ENCODE data around the gene NDUFV2. TPM values are rescaled to one million over a fixed set of nuclear protein-coding genes. Genes with fewer than 3 reads are reported as not detected.

NDUFV2 gene
- total and polyA plus RNA-seq, 2 of the 8 experiments (the other 6 are each of a cell fraction or from before 2014, with no cell fraction given): 90.8 to 191 TPM

DNA sequence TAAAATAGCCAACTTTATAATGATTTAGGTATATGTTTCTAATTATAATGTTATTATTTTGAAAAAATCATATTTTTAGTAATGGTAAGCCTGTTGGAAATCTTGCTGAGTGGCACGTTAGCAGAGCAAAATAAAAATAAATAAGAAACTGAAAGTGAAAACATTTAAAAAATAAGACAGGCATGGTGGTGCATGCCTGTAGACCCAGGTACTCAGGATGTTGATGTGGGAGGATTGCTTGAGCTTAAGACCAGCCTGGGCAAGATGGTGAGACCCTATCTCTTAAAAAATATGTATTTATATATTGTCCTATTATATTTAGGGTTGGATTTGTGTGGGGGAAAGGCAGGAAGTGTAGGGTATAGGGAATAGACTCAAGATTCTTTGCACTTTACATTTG, 18.3 kb downstream of the NDUFV2 start:
- 96% methylated on average over 1 of the region's 1 CpG; no CpG with 5 or more reads in 1 of the 2 experiments for WGBS, 2 experiments (ENCODE audit: extremely low coverage in 1 of 2, insufficient coverage in 1 of 2, insufficient read length in 1 of 2, insufficient replicate concordance in 2 of 2, low coverage in 1 of 2, low lambda C conversion rate in 2 of 2, missing lambda C conversion rate in 1 of 2)
- Histone ChIP-seq H4K20me1 (replicated peaks in 1 of 2; ENCODE audit: control insufficient read depth in 1 of 2, insufficient read depth in 2 of 2, low read length in 2 of 2) (peaks cover 0 to 2% of the 10 kb centered on the region in 2 experiments), H3K4me3 (ENCODE audit: extremely low read depth in 1 of 4, insufficient read depth in 2 of 4, low read depth in 3 of 4, low read length in 4 of 4) (no peak overlapping the region), H3K23ac (ENCODE audit: insufficient read length) (no peak overlapping the region), H3K79me2 (ENCODE audit: control insufficient read depth in 1 of 2, insufficient read depth in 2 of 2, low read length in 2 of 2) (peaks cover 0 to 53% of the 10 kb centered on the region in 2 experiments; a peak in 3 of 4 replicates), H4K5ac (ENCODE audit: insufficient read length, low read depth, low read length) (no peak overlapping the region), H2BK15ac (ENCODE audit: low read length) (no peak overlapping the region), H3K4ac (replicated peaks; ENCODE audit: insufficient read length, low read depth, low read length) (no peak overlapping the region), H3K18ac (ENCODE audit: extremely low read depth, low read length) (no peak overlapping the region), H2AK5ac (ENCODE audit: low read depth, low read length) (no peak overlapping the region), H3K9me3 (ENCODE audit: insufficient read depth in 2 of 2, low read depth in 1 of 2, low read length in 1 of 2) (no peaks in the 10 kb centered on the region), H2BK12ac (ENCODE audit: low read depth, low read length) (no peak overlapping the region), H3K4me2 (ENCODE audit: insufficient read depth in 1 of 2, low read depth in 2 of 2, low read length in 2 of 2) (no peak overlapping the region), H3K9ac (replicated peaks in 1 of 4; ENCODE audit: extremely low read depth in 1 of 4, low read depth in 3 of 4, low read length in 3 of 4) (no peak overlapping the region), H3K14ac (ENCODE audit: insufficient read length) (no peak overlapping the region), H2BK120ac (replicated peaks; ENCODE audit: low read depth, low read length) (no peak overlapping the region), H3K36me3 (ENCODE audit: control insufficient read depth in 2 of 4, insufficient read depth in 4 of 4, low read length in 3 of 4) (peaks cover 0 to 82% (median 35%) of the 10 kb centered on the region in 4 experiments; a peak in 7 of 8 replicates), H3K27ac (ENCODE audit: low read depth, low read length) (no peak overlapping the region), H3K79me1 (ENCODE audit: low read depth, low read length) (no peaks in the 10 kb centered on the region; the same call in 1 of the 2 replicates), H2BK20ac (ENCODE audit: low read length) (no peak overlapping the region), H3K23me2 (ENCODE audit: low read depth, low read length) (no peaks in the 10 kb centered on the region), H3K4me1 (replicated peaks in 1 of 4; ENCODE audit: control insufficient read depth in 3 of 4, insufficient read depth in 4 of 4, low read length in 3 of 4) (no peaks in the 10 kb centered on the region; a peak in 1 of 7 replicates), H2AFZ (ENCODE audit: low read length) (no peak overlapping the region), H4K8ac (ENCODE audit: extremely low read depth, insufficient read depth, low read length) (no peak overlapping the region), H3K27me3 (replicated peaks in 1 of 4; ENCODE audit: control insufficient read depth in 3 of 4, extremely low read depth in 1 of 4, insufficient read depth in 3 of 4, low read length in 3 of 4) (no peaks in the 10 kb centered on the region), H3K56ac (replicated peaks; ENCODE audit: insufficient read length, low read depth, low read length) (no peak overlapping the region), H2BK5ac (ENCODE audit: low read depth, low read length) (no peak overlapping the region), H4K91ac (replicated peaks; ENCODE audit: insufficient read length, low read length) (no peak overlapping the region)
- FAIRE-seq (no peak), DNase-seq (ENCODE audit: low read depth in 1 of 2, low spot score in 2 of 2) (no peak)
- TF ChIP-seq SIRT6 (IDR thresholded peaks at IDR 0.05; ENCODE audit: low read length) (no peak), MAFK (IDR thresholded peaks at IDR 0.05; ENCODE audit: low read depth, low read length) (no peak), TEAD4 (IDR thresholded peaks at IDR 0.05; ENCODE audit: low read depth, low read length) (no peak), RBBP5 (IDR thresholded peaks at IDR 0.05; ENCODE audit: borderline replicate concordance, low read depth, low read length) (no peak), SIN3A (conservative IDR thresholded peaks at IDR 0.05 in 1 of 2, IDR thresholded peaks at IDR 0.05 in 1 of 2; ENCODE audit: low read depth in 1 of 2, low read length in 2 of 2) (no peak), CEBPB (IDR thresholded peaks at IDR 0.05; ENCODE audit: low read depth, low read length) (no peak), HDAC6 (IDR thresholded peaks at IDR 0.05; ENCODE audit: low read depth, low read length) (no peak), CHD1 (IDR thresholded peaks at IDR 0.05; ENCODE audit: low read depth, low read length) (no peak), SAP30 (IDR thresholded peaks at IDR 0.05; ENCODE audit: insufficient read depth, insufficient replicate concordance, low read length) (no peak), JUND (IDR thresholded peaks at IDR 0.05; ENCODE audit: low read length) (no peak), NANOG (IDR thresholded peaks at IDR 0.05; ENCODE audit: insufficient read depth, low read depth, low read length, poor library complexity, severe bottlenecking) (no peak)
- TF ChIP-seq, protein P1, sequence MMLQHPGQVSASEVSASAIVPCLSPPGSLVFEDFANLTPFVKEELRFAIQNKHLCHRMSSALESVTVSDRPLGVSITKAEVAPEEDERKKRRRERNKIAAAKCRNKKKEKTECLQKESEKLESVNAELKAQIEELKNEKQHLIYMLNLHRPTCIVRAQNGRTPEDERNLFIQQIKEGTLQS (IDR thresholded peaks at IDR 0.05; ENCODE audit: insufficient read depth, low read depth, low read length): no peak
- CTCF ChIA-PET (ENCODE audit: partially characterized antibody): no interaction called here
- POLR2A ChIA-PET (ENCODE audit: partially characterized antibody): interaction anchor here (0.9 to 1.7 kb wide), 3 partner anchors 10 to 19 kb away, joined by 3 to 5 read pairs (median 3); partner anchors contain the start of gene NDUFV2
